GM20431 (cell line): Measurements from ENCODE around the gene THUMPD2.

Experiments used
- in situ Hi-C: fragments of 300-500 bp; cut with MseI, MboI; formaldehyde crosslinking; loops from one replicate; pipeline ENCODE4 v1.15.0; 2020; ENCODE audit warnings: low sequenced_read_pairs; ENCODE audit not compliant: unreplicated experiment

Gene THUMPD2

GRCh38 chr2:39757156-39757555, 21.9 kb downstream of the THUMPD2 start:
- in situ Hi-C loops = no loop called here

- in situ Hi-C loops = no loop called here
Measured at GRCh38 chr2:39755466-39755865, 23.6 kb downstream of the THUMPD2 start.

- in situ Hi-C loops = loop anchor here (25.0 kb wide), 1 partner anchor 356 kb away; no protein-coding TSS in a partner anchor
Measured at GRCh38 chr2:39743269-39743776, 35.7 kb downstream of the THUMPD2 start.

- in situ Hi-C loops = loop anchor here (25.0 kb wide), 1 partner anchor 355 kb away; no protein-coding TSS in a partner anchor
Measured at GRCh38 chr2:39741871-39742270, 37.2 kb downstream of the THUMPD2 start.

GRCh38 chr2:39739386-39739785, 39.7 kb downstream of the THUMPD2 start:
- in situ Hi-C loops = loop anchor here (25.0 kb wide), 1 partner anchor 352 kb away; no protein-coding TSS in a partner anchor

GRCh38 chr2:39738936-39739335, 40.1 kb downstream of the THUMPD2 start:
- in situ Hi-C loops = loop anchor here (25.0 kb wide), 1 partner anchor 352 kb away; no protein-coding TSS in a partner anchor

- in situ Hi-C loops = loop anchor here (25.0 kb wide), 1 partner anchor 350 kb away; no protein-coding TSS in a partner anchor
Measured at GRCh38 chr2:39737661-39738060, 41.4 kb downstream of the THUMPD2 start.

- in situ Hi-C loops = loop anchor here (25.0 kb wide), 1 partner anchor 349 kb away; no protein-coding TSS in a partner anchor
Measured at GRCh38 chr2:39736640-39737039, 42.4 kb downstream of the THUMPD2 start.

- in situ Hi-C loops = loop anchor here (25.0 kb wide), 1 partner anchor 348 kb away; no protein-coding TSS in a partner anchor
Measured at GRCh38 chr2:39735648-39736047, 43.4 kb downstream of the THUMPD2 start.

- in situ Hi-C loops = loop anchor here (25.0 kb wide), 1 partner anchor 347 kb away; no protein-coding TSS in a partner anchor
Measured at GRCh38 chr2:39734445-39734844, 44.6 kb downstream of the THUMPD2 start.

GRCh38 chr2:39733070-39733674, 45.9 kb downstream of the THUMPD2 start:
- in situ Hi-C loops = loop anchor here (25.0 kb wide), 1 partner anchor 346 kb away; no protein-coding TSS in a partner anchor

- in situ Hi-C loops = loop anchor here (25.0 kb wide), 1 partner anchor 345 kb away; no protein-coding TSS in a partner anchor
Measured at GRCh38 chr2:39732482-39732881, 46.6 kb downstream of the THUMPD2 start.

- in situ Hi-C loops = loop anchor here (25.0 kb wide), 1 partner anchor 344 kb away; no protein-coding TSS in a partner anchor
Measured at GRCh38 chr2:39731546-39731945, 47.5 kb downstream of the THUMPD2 start.

- in situ Hi-C loops = loop anchor here (25.0 kb wide), 1 partner anchor 343 kb away; no protein-coding TSS in a partner anchor
Measured at GRCh38 chr2:39730685-39731302, 48.3 kb downstream of the THUMPD2 start.

- in situ Hi-C loops = loop anchor here (25.0 kb wide), 1 partner anchor 343 kb away; no protein-coding TSS in a partner anchor
Measured at GRCh38 chr2:39730276-39730675, 48.8 kb downstream of the THUMPD2 start.

GRCh38 chr2:39728941-39729351, 50.1 kb downstream of the THUMPD2 start:
- in situ Hi-C loops = loop anchor here (25.0 kb wide), 1 partner anchor 342 kb away; no protein-coding TSS in a partner anchor

GRCh38 chr2:39728085-39728484, 51.0 kb downstream of the THUMPD2 start:
- in situ Hi-C loops = loop anchor here (25.0 kb wide), 1 partner anchor 341 kb away; no protein-coding TSS in a partner anchor

GRCh38 chr2:39725401-39725800, 53.7 kb downstream of the THUMPD2 start:
- in situ Hi-C loops = loop anchor here (25.0 kb wide), 1 partner anchor 338 kb away; no protein-coding TSS in a partner anchor

- in situ Hi-C loops = loop anchor here (25.0 kb wide), 1 partner anchor 337 kb away; no protein-coding TSS in a partner anchor
Measured at GRCh38 chr2:39724828-39725144, 54.3 kb downstream of the THUMPD2 start.

GRCh38 chr2:39723946-39724827, 54.9 kb downstream of the THUMPD2 start:
- in situ Hi-C loops = no loop called here
